ENCODE measurements around the gene VDAC2. TPM values are rescaled to one million over a fixed set of nuclear protein-coding genes. Genes with fewer than 3 reads are reported as not detected.

Gene VDAC2
- total RNA-seq, 3 donors from 2014 or later, result 265 to 296 (median 284) TPM

- Histone ChIP-seq H3K9me3 (no peaks in the 10 kb centered on the region), H3K4me3 (no peak overlapping the region), H3K4me1 (ENCODE audit: low read depth) (no peaks in the 10 kb centered on the region), H3K36me3 (ENCODE audit: low read depth) (no peaks in the 10 kb centered on the region)
- intact Hi-C loops (cut with DNase I, micrococcal nuclease), result no loop called here
- no peak for TF ChIP-seq CTCF (IDR thresholded peaks at IDR 0.05)
- no peak for DNase-seq
- no peak for ATAC-seq
Observed at GRCh38 chr10:75170215-75170614, 40.4 kb upstream of the VDAC2 start.

- Histone ChIP-seq H3K36me3 (ENCODE audit: low read depth) (no peaks in the 10 kb centered on the region), H3K4me3 (no peak overlapping the region), H3K4me1 (ENCODE audit: low read depth) (no peaks in the 10 kb centered on the region), H3K9me3 (no peaks in the 10 kb centered on the region)
- intact Hi-C loops (cut with DNase I, micrococcal nuclease), result no loop called here
- ATAC-seq (no peak), DNase-seq (no peak)
- no peak for TF ChIP-seq CTCF (IDR thresholded peaks at IDR 0.05)
Observed at GRCh38 chr10:75175046-75175445, 35.5 kb upstream of the VDAC2 start.

DNA sequence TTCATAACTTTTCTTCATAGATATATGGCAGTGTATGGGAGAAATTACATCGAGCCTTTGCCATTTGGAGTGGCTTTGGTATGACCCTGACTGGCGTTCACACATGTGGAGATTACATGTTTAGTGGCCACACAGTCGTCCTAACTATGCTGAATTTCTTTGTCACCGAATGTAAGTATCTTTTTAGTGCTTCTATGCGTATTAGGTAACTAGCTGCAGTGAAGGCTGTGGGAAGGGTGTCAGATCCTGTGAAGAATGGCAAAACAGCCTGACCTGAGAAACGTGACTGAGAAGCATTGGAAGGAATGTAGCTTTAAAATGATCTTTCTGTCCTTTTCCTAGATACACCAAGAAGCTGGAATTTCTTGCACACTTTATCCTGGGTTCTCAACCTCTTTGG lies 34.5 kb upstream of the VDAC2 start:
- ATAC-seq (no peak), DNase-seq (no peak)
- intact Hi-C loops (cut with DNase I, micrococcal nuclease), result no loop called here
- Histone ChIP-seq H3K4me3 (no peak overlapping the region), H3K4me1 (ENCODE audit: low read depth) (peaks cover 4% of the 10 kb centered on the region), H3K9me3 (no peaks in the 10 kb centered on the region), H3K36me3 (ENCODE audit: low read depth) (no peaks in the 10 kb centered on the region)
- no peak for TF ChIP-seq CTCF (IDR thresholded peaks at IDR 0.05)

GRCh38 chr10:75176736-75177135 lies 33.9 kb upstream of the VDAC2 start:
- ATAC-seq, result no peak
- peaks cover 4% of the 10 kb centered on the region for H3K4me1 ChIP-seq (ENCODE audit: low read depth)
- no peaks in the 10 kb centered on the region for H3K9me3 ChIP-seq
- H3K4me3 ChIP-seq, result no peak overlapping the region
- intact Hi-C loops (cut with DNase I, micrococcal nuclease), result no loop called here
- DNase-seq, result no peak
- no peaks in the 10 kb centered on the region for H3K36me3 ChIP-seq (ENCODE audit: low read depth)
- no peak for TF ChIP-seq CTCF (IDR thresholded peaks at IDR 0.05)

DNA sequence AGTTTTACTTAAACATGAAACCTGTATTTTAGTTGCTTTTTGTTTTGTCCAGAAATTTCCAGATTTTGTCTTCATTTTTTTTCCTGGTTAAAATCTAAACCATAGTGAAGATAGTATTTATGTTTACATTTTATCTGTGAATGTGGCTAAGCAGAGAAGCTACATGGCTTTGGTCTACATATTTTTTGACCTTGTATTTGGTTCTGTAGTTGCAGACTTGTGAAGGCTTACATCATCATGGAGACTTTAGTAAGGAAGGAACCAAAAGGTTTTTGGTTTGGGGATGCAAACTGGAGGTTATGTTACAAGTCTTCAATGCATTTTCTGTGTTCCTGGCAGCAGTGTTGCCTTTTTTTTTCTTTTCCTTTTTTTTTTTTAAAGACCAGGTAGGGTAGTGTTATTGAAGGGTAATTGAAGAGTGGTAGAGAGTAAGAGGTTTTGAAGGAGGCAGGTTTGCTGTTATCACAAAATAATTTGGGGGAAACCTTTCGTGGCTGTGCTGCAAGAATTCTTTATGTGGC lies 30.9 kb upstream of the VDAC2 start:
- H3K36me3 ChIP-seq (ENCODE audit: low read depth), result no peaks in the 10 kb centered on the region
- no peak overlapping the region for H3K4me3 ChIP-seq
- TF ChIP-seq CTCF (IDR thresholded peaks at IDR 0.05), result no peak
- intact Hi-C loops (cut with DNase I, micrococcal nuclease), result no loop called here
- DNase-seq (no peak), ATAC-seq (no peak)
- peaks cover 4% of the 10 kb centered on the region for H3K4me1 ChIP-seq (ENCODE audit: low read depth)
- no peaks in the 10 kb centered on the region for H3K9me3 ChIP-seq

- DNase-seq, result no peak
- ATAC-seq, result no peak
- no peak for TF ChIP-seq CTCF (IDR thresholded peaks at IDR 0.05)
- Histone ChIP-seq H3K4me1 (ENCODE audit: low read depth) (peaks cover 6% of the 10 kb centered on the region), H3K9me3 (no peaks in the 10 kb centered on the region), H3K4me3 (no peak overlapping the region), H3K36me3 (ENCODE audit: low read depth) (no peaks in the 10 kb centered on the region)
- intact Hi-C loops (cut with DNase I, micrococcal nuclease), result no loop called here
Observed at GRCh38 chr10:75180592-75180991, 30.0 kb upstream of the VDAC2 start.

Data from mucosa of descending colon (tissue), 3 donors.